HEK293 (cell line): ENCODE results near the gene IPCEF1.

ENCODE experiments used
- CTCF ChIA-PET: fragments of 350-600 bp; formaldehyde crosslinking; extraction: SDS; loops from one replicate; lab custom pipeline; 2021; ENCODE audit warnings: antibody characterized with exemption; lab: Yijun Ruan, JAX
- POLR2A ChIA-PET: fragments of 300-600 bp; formaldehyde crosslinking; extraction: SDS; loops from one replicate; lab custom pipeline; 2020; ENCODE audit warnings: antibody characterized with exemption, inconsistent platforms; lab: Yijun Ruan, JAX
- H3K27ac ChIP-seq: fragments of 200-500 bp; sonication (Bioruptor generic); 2 replicates; pipeline ENCODE4 v1.5.1; 2014; ENCODE audit warnings: low read depth, low read length, control low read depth, inconsistent platforms; ENCODE audit errors: extremely low read depth
- H3K36me3 ChIP-seq, 2 experiments: fragments of 200-500 bp in 1 of 2; sonication (Bioruptor generic) in 1 of 2; 1 replicate in 1 of 2; 2 replicates in 1 of 2; pipeline ENCODE4 v1.5.1; 2014 to 2017; ENCODE audit warnings: inconsistent platforms in 2 of 2, low read length in 2 of 2; ENCODE audit not compliant: control insufficient read depth in 2 of 2, insufficient read depth in 1 of 2
- H3K4me1 ChIP-seq: fragments of 200-500 bp; sonication (Bioruptor generic); 2 replicates; pipeline ENCODE4 v1.5.1; 2014; ENCODE audit warnings: mild to moderate bottlenecking, low read length, inconsistent platforms; ENCODE audit not compliant: control insufficient read depth, insufficient read depth
- H3K4me3 ChIP-seq: 2 replicates; pipeline ENCODE4 v1.5.1; 2011; ENCODE audit warnings: low read depth, mild to moderate bottlenecking, control low read depth, low read length, moderate library complexity
- H3K9me3 ChIP-seq: fragments of 200-500 bp; sonication (Bioruptor generic); 2 replicates; pipeline ENCODE4 v1.5.1; 2014; ENCODE audit warnings: low read depth, low read length, inconsistent platforms; ENCODE audit not compliant: control insufficient read depth, insufficient read depth
- EGR2 ChIP-seq: fragments of 450-650 bp; formaldehyde crosslinking; IDR thresholded peaks from 2 replicates; pipeline ENCODE4 v1.5.1; 2016; ENCODE audit warnings: low read depth, missing biosample characterization, missing genetic modification characterization
- HOXC10 ChIP-seq: sonication (generic); formaldehyde crosslinking; IDR thresholded peaks from 2 replicates; pipeline ENCODE4 v1.8.1; 2023; ENCODE audit warnings: mild to moderate bottlenecking, missing genetic modification reagents
- WT1 ChIP-seq: fragments of 450-650 bp; formaldehyde crosslinking; IDR thresholded peaks from 2 replicates; pipeline ENCODE4 v1.5.1; 2016; ENCODE audit warnings: missing biosample characterization, missing genetic modification characterization
- ZFHX2 ChIP-seq: fragments of 450-650 bp; formaldehyde crosslinking; conservative IDR thresholded peaks from 2 replicates; pipeline ENCODE4 v1.5.1; 2016; ENCODE audit warnings: missing biosample characterization, missing genetic modification characterization
- ZNF132 ChIP-seq: fragments of 450-650 bp; formaldehyde crosslinking; IDR thresholded peaks from 2 replicates; pipeline ENCODE4 v1.5.1; 2017; ENCODE audit warnings: missing biosample characterization, missing genetic modification characterization, borderline replicate concordance
- ZNF140 ChIP-seq: fragments of 450-650 bp; formaldehyde crosslinking; IDR thresholded peaks from 2 replicates; pipeline ENCODE4 v1.5.1; 2016; ENCODE audit warnings: missing biosample characterization, missing genetic modification characterization
- ZNF184 ChIP-seq: fragments of 450-650 bp; IDR thresholded peaks from 2 replicates; pipeline ENCODE4 v1.5.1; 2018; ENCODE audit warnings: missing biosample characterization, mild to moderate bottlenecking, missing genetic modification characterization
- ZNF221 ChIP-seq: fragments of 450-650 bp; formaldehyde crosslinking; IDR thresholded peaks from 2 replicates; pipeline ENCODE4 v1.5.1; 2017; ENCODE audit warnings: missing biosample characterization, missing genetic modification characterization, borderline replicate concordance
- ZNF280D ChIP-seq: fragments of 450-650 bp; formaldehyde crosslinking; IDR thresholded peaks from 2 replicates; pipeline ENCODE4 v1.5.1; 2016; ENCODE audit warnings: missing biosample characterization, missing genetic modification characterization
- ZNF404 ChIP-seq: fragments of 450-650 bp; formaldehyde crosslinking; IDR thresholded peaks from 2 replicates; pipeline ENCODE4 v1.5.1; 2017; ENCODE audit warnings: missing biosample characterization, missing genetic modification characterization
- ZNF426 ChIP-seq: fragments of 450-650 bp; formaldehyde crosslinking; IDR thresholded peaks from 2 replicates; pipeline ENCODE4 v1.5.1; 2017; ENCODE audit warnings: missing biosample characterization, missing genetic modification characterization, mild to moderate bottlenecking, inconsistent platforms, moderate library complexity
- ZNF521 ChIP-seq: fragments of 450-650 bp; formaldehyde crosslinking; IDR thresholded peaks from 2 replicates; pipeline ENCODE4 v1.5.1; 2017; ENCODE audit warnings: missing biosample characterization, mild to moderate bottlenecking, missing genetic modification characterization
- ZNF529 ChIP-seq: fragments of 450-650 bp; formaldehyde crosslinking; IDR thresholded peaks from 2 replicates; pipeline ENCODE4 v1.5.1; 2017; ENCODE audit warnings: missing genetic modification characterization, missing biosample characterization; ENCODE audit not compliant: insufficient replicate concordance
- ZNF768 ChIP-seq: fragments of 450-650 bp; formaldehyde crosslinking; IDR thresholded peaks from 2 replicates; pipeline ENCODE4 v1.5.1; 2018; ENCODE audit warnings: missing biosample characterization, mild to moderate bottlenecking, missing genetic modification characterization
- ZSCAN23 ChIP-seq: fragments of 450-650 bp; formaldehyde crosslinking; IDR thresholded peaks from 2 replicates; pipeline ENCODE4 v1.5.1; 2016; ENCODE audit warnings: missing biosample characterization, missing genetic modification characterization
- TF ChIP-seq, protein P1 (sequence below): fragments of 450-650 bp; IDR thresholded peaks from 2 replicates; pipeline ENCODE4 v1.5.1; 2018; ENCODE audit warnings: missing biosample characterization, missing genetic modification characterization
- TF ChIP-seq, protein P2 (sequence below): sonication (generic); formaldehyde crosslinking; IDR thresholded peaks from 2 replicates; pipeline ENCODE4 v1.8.1; 2022; ENCODE audit warnings: mild to moderate bottlenecking, moderate library complexity, missing genetic modification reagents
- TF ChIP-seq, protein P3 (sequence below): fragments of 450-650 bp; formaldehyde crosslinking; optimal IDR thresholded peaks from 2 replicates; pipeline ENCODE3; 2016; ENCODE audit warnings: missing biosample characterization, mild to moderate bottlenecking, missing genetic modification characterization

IPCEF1 gene

DNA sequence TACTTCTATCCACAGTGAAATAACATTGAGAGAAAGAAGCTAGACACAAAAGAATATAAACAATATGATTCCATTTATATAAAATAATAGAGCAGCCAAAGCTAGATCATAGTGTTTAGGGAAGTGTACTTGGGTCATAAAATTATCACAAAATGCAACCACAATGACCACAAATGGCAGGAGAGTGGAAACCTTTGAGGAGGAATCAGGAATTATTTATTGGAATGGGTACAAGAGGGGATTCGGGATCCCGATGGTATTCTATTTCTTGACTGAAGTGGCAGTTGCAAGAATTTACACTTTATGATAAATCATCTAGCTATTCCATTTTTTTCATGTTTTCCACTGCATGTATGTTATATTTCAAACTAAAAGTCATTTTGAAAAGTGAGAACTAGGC lies 76.1 kb downstream of the IPCEF1 start:
- Histone ChIP-seq H3K27ac (no peak overlapping the region), H3K4me3 (no peak overlapping the region), H3K9me3 (no peaks in the 10 kb centered on the region), H3K36me3 (no peaks in the 10 kb centered on the region), H3K4me1 (no peaks in the 10 kb centered on the region)
- ChIA-PET POLR2A (no interaction called here), CTCF (interaction anchor here (0.6 to 1.1 kb wide), 3 partner anchors 76 to 221 kb away, joined by 3 read pairs; partner anchors contain the start of gene IPCEF1)
- no peak for TF ChIP-seq ZNF184 (tag by site-specific recombination)
- TF ChIP-seq ZNF404 (tag by site-specific recombination), result no peak
- no peak for TF ChIP-seq WT1 (tag by site-specific recombination)
- TF ChIP-seq ZNF221 (tag by site-specific recombination), result no peak
- TF ChIP-seq, protein P1, sequence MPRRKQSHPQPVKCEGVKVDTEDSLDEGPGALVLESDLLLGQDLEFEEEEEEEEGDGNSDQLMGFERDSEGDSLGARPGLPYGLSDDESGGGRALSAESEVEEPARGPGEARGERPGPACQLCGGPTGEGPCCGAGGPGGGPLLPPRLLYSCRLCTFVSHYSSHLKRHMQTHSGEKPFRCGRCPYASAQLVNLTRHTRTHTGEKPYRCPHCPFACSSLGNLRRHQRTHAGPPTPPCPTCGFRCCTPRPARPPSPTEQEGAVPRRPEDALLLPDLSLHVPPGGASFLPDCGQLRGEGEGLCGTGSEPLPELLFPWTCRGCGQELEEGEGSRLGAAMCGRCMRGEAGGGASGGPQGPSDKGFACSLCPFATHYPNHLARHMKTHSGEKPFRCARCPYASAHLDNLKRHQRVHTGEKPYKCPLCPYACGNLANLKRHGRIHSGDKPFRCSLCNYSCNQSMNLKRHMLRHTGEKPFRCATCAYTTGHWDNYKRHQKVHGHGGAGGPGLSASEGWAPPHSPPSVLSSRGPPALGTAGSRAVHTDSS (tag by site-specific recombination), result no peak
- no peak for TF ChIP-seq ZNF132 (tag by site-specific recombination)
- TF ChIP-seq, protein P2, sequence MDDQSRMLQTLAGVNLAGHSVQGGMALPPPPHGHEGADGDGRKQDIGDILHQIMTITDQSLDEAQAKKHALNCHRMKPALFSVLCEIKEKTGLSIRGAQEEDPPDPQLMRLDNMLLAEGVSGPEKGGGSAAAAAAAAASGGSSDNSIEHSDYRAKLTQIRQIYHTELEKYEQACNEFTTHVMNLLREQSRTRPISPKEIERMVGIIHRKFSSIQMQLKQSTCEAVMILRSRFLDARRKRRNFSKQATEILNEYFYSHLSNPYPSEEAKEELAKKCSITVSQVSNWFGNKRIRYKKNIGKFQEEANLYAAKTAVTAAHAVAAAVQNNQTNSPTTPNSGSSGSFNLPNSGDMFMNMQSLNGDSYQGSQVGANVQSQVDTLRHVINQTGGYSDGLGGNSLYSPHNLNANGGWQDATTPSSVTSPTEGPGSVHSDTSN (CRISPR knock-in tag), result no peak
- no peak for TF ChIP-seq ZNF140 (tag by site-specific recombination)
- no peak for TF ChIP-seq ZNF280D
- no peak for TF ChIP-seq ZNF426 (tag by site-specific recombination)
- no peak for TF ChIP-seq ZNF768

- CTCF ChIA-PET, result interaction anchor here (0.6 to 5.5 kb wide), 33 partner anchors 8 to 945 kb away, joined by 3 to 53 read pairs (median 4); no protein-coding TSS in a partner anchor
Measured at GRCh38 chr6:154277629-154278017, 79.0 kb downstream of the IPCEF1 start.

More at GRCh38 chr6:154277629-154278017, 79.0 kb downstream of the IPCEF1 start:
- no peak overlapping the region for H3K27ac ChIP-seq
- POLR2A ChIA-PET, result no interaction called here
- no peaks in the 10 kb centered on the region for H3K4me1 ChIP-seq
- no peaks in the 10 kb centered on the region for H3K9me3 ChIP-seq
- no peaks in the 10 kb centered on the region for H3K36me3 ChIP-seq
- TF ChIP-seq ZSCAN23 (tag by site-specific recombination) (no peak), HOXC10 (no peak), ZFHX2 (peak; percentile 88), ZNF521 (tag by site-specific recombination) (no peak), ZNF529 (tag by site-specific recombination) (no peak), EGR2 (tag by site-specific recombination) (peak; percentile 92)
- TF ChIP-seq, protein P3, sequence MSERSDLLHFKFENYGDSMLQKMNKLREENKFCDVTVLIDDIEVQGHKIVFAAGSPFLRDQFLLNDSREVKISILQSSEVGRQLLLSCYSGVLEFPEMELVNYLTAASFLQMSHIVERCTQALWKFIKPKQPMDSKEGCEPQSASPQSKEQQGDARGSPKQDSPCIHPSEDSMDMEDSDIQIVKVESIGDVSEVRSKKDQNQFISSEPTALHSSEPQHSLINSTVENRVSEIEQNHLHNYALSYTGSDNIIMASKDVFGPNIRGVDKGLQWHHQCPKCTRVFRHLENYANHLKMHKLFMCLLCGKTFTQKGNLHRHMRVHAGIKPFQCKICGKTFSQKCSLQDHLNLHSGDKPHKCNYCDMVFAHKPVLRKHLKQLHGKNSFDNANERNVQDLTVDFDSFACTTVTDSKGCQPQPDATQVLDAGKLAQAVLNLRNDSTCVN (tag by site-specific recombination), result no peak
- H3K4me3 ChIP-seq, result no peak overlapping the region
